Karpas-422 (cell line): Measurements from ENCODE around the gene CLIP2. TPM values are rescaled to one million over a fixed set of nuclear protein-coding genes. Genes with fewer than 3 reads are reported as not detected.
A peak's percentile ranks its signal among the peaks of the same experiment; 100 is the strongest.
"Not testable (repeated sequence)": the region's sequence is repeated elsewhere in the genome, so short reads cannot be mapped to it uniquely, and the experiment has no call there.

ENCODE experiments used
- DNase-seq: peaks from one replicate; pipeline ENCODE4 v3.0.0-alpha.2; 2015
- H2AFZ ChIP-seq: fragments of 200-600 bp; sonication (generic); 2 replicates; pipeline ENCODE4 v1.6.1; 2014; ENCODE audit warnings: antibody characterized with exemption, low read length, mixed read lengths
- H3K27ac ChIP-seq: fragments of 200-600 bp; sonication (generic); 2 replicates; pipeline ENCODE4 v1.5.1; 2014; ENCODE audit warnings: mild to moderate bottlenecking, low read length, moderate library complexity
- H3K27me3 ChIP-seq: fragments of 200-600 bp; sonication (generic); 2 replicates; pipeline ENCODE4 v1.6.1; 2014; ENCODE audit warnings: low read length, mixed read lengths
- H3K36me3 ChIP-seq: fragments of 200-600 bp; sonication (generic); 2 replicates; pipeline ENCODE4 v1.6.1; 2014; ENCODE audit warnings: low read length, mixed read lengths; ENCODE audit not compliant: insufficient read depth
- H3K4me1 ChIP-seq: fragments of 200-600 bp; sonication (generic); 2 replicates; pipeline ENCODE4 v1.6.1; 2014; ENCODE audit warnings: mild to moderate bottlenecking, low read length, mixed read lengths
- H3K4me2 ChIP-seq: fragments of 200-600 bp; sonication (generic); 2 replicates; pipeline ENCODE4 v1.6.1; 2014; ENCODE audit warnings: low read length, low read depth, mild to moderate bottlenecking; ENCODE audit not compliant: poor library complexity, severe bottlenecking
- H3K4me3 ChIP-seq: fragments of 200-600 bp; sonication (generic); 2 replicates; pipeline ENCODE4 v1.5.1; 2014; ENCODE audit warnings: mild to moderate bottlenecking, antibody characterized with exemption, low read length, mixed read lengths
- H3K79me2 ChIP-seq: fragments of 200-600 bp; sonication (generic); 2 replicates; pipeline ENCODE4 v1.6.1; 2014; ENCODE audit warnings: mild to moderate bottlenecking, low read length, mixed read lengths
- H3K9ac ChIP-seq: fragments of 200-600 bp; sonication (generic); 2 replicates; pipeline ENCODE4 v1.6.0; 2014; ENCODE audit warnings: low read length
- H3K9me2 ChIP-seq: fragments of 200-600 bp; sonication (generic), shearing (Covaris generic); replicated peaks from 2 replicates; pipeline ENCODE4 v1.6.0; 2014; ENCODE audit warnings: mild to moderate bottlenecking, low read length, moderate library complexity; ENCODE audit not compliant: insufficient read depth
- H3K9me3 ChIP-seq: fragments of 300-700, 200-600 bp; sonication (generic); 2 replicates; pipeline ENCODE4 v1.6.1; 2014; ENCODE audit warnings: low read length, mixed read lengths
- H4K20me1 ChIP-seq: fragments of 200-600 bp; sonication (generic); 2 replicates; pipeline ENCODE4 v1.6.1; 2014; ENCODE audit warnings: mild to moderate bottlenecking, antibody characterized with exemption, low read length, low read depth; ENCODE audit not compliant: insufficient read depth
- total RNA-seq: library from RNA; depleted of rRNA; stranded (reverse); fragments of >200 nt; shearing (Covaris generic); gene quantifications from 2 replicates; pipeline ENCODE4 v1.2.3, GENCODE V29; 2014; ENCODE audit warnings: low replicate concordance

The CLIP2 gene
- total RNA-seq, 1 experiment from 2014 or later, result not detected

DNA sequence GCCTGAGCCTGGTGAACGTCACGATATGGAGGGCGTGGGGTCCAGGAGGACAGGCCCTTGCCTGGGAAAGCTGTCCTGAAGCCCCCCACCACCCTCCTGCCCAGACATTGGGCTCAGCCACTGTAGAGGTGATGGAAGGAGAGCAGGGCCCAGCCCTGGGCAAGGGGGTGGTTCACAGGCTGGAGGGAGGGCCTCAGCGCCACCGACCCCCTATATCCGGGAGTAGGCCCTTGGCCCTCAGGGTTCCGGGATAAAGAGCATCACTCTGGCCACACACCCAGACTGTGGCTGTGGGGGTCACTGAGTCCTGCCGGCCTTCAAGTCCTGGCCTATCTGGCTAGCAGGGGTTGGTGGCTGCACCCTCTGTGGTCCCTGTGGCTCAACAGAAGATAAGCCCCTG, 109.2 kb downstream of the CLIP2 start:
- Histone ChIP-seq H3K27ac (no peak overlapping the region), H4K20me1 (no peaks in the 10 kb centered on the region), H3K79me2 (no peaks in the 10 kb centered on the region), H3K4me2 (no peak overlapping the region), H2AFZ (no peak overlapping the region), H3K9me2 (no peaks in the 10 kb centered on the region), H3K4me1 (no peaks in the 10 kb centered on the region), H3K9me3 (no peaks in the 10 kb centered on the region), H3K4me3 (no peak overlapping the region), H3K9ac (no peak overlapping the region), H3K27me3 (no peaks in the 10 kb centered on the region), H3K36me3 (no peaks in the 10 kb centered on the region)
- no peak for DNase-seq

DNA sequence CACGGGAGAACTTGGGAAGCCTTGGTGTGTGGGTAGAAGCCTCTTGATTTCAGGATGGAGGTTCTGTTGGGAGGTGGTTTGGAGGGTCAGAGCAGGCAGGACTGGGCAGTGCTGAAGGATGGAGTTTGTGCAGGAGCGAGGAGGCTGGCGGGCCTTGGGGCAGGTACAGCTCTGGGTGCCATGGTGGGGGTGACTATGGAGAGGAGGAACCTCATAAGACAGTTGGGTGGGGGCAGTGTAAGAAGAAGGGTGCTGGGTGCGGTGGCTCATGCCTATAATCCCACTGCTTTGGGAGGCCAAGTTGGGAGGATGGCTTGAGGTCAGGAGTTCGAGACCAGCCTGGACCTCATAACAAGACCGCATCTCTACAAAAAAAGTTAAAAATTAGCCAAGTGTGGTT, 109.8 kb downstream of the CLIP2 start:
- Histone ChIP-seq H2AFZ (no peak overlapping the region), H4K20me1 (no peaks in the 10 kb centered on the region), H3K4me3 (no peak overlapping the region), H3K27ac (no peak overlapping the region), H3K9ac (no peak overlapping the region), H3K27me3 (no peaks in the 10 kb centered on the region), H3K79me2 (no peaks in the 10 kb centered on the region), H3K9me2 (no peaks in the 10 kb centered on the region), H3K4me2 (no peak overlapping the region), H3K36me3 (no peaks in the 10 kb centered on the region), H3K9me3 (no peaks in the 10 kb centered on the region), H3K4me1 (no peaks in the 10 kb centered on the region)
- no peak for DNase-seq

DNA sequence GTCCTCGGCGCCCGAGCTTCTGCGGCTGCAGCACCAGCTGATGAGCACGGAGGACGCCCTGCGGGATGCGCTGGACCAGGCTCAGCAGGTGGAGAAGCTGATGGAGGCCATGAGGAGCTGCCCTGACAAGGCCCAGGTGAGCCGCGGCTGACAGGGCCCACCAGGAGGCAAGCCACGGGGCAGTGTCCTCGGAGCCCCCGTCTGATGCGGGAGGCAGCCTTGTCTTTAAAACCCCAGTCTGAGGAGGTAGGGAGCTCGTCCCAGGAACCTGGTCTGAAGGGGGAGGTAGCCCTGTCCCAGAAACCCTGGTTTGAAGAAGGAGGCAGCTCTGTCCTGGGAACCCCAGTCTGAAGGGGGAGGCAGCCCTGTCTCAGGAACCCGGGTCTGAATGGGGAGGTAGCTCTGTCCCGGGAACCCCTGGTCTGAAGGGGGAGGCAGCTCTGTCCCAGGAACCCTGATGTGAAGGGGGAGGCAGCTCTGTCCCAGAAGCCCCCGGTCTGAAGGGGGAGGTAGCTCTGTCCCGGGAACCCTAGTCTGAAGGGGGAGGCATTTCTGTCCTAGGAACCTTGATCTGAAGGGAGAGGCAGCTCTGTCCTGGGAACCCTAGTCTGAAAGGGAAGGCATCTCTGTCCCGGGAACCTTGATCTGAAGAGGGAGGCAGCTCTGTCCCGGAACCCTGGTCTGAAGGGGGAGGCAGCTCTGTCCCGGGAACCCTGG, 111.4 kb downstream of the CLIP2 start:
- Histone ChIP-seq H3K9ac (no peak overlapping the region), H3K79me2 (no peaks in the 10 kb centered on the region), H3K36me3 (no peaks in the 10 kb centered on the region), H3K27ac (no peak overlapping the region), H3K4me1 (no peaks in the 10 kb centered on the region), H3K27me3 (no peaks in the 10 kb centered on the region), H3K9me3 (no peaks in the 10 kb centered on the region), H2AFZ (no peak overlapping the region), H4K20me1 (no peaks in the 10 kb centered on the region), H3K4me3 (no peak overlapping the region), H3K4me2 (no peak overlapping the region), H3K9me2 (no peaks in the 10 kb centered on the region)
- no peak for DNase-seq

DNA sequence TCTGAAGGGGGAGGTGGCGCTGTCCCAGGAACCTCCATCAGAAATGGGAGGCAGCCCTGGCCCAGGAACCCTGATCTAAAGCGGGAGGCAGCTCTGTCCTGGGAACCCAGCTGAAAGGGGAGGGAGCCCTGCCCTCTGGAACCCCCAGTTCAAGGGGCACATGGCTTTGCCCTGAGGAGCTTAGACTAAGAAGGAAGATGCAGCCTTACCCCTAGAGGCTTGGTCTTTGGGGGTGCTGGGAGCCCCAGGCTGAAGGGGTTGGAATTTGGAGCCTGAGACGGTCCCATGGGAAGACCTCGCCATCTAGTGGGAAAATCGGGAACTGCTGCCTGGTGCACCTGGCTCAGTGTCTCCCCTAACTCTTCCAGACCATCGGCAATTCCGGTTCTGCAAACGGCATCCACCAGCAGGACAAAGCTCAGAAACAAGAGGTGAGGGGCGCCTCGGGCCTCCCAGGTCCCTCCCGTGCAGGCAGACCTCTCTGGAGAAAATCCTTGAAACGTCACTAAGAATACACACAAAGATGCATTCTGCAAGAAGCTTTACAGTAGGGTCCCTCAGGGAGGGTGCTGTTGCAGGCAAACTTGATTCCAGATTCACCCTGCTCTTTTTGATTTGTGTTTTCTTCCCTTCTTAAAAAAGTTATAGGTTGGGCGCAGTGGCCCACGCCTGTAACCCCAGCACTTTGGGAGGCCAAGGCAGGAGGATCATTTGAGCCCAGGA, 112.1 kb downstream of the CLIP2 start:
- no peaks in the 10 kb centered on the region for H3K36me3 ChIP-seq
- H3K9ac ChIP-seq, result no peak overlapping the region
- no peaks in the 10 kb centered on the region for H4K20me1 ChIP-seq
- no peaks in the 10 kb centered on the region for H3K79me2 ChIP-seq
- peak; percentile 91 for DNase-seq
- no peak overlapping the region for H3K27ac ChIP-seq
- no peaks in the 10 kb centered on the region for H3K9me3 ChIP-seq
- no peak overlapping the region for H3K4me3 ChIP-seq
- no peak overlapping the region for H2AFZ ChIP-seq
- no peaks in the 10 kb centered on the region for H3K4me1 ChIP-seq
- H3K27me3 ChIP-seq, result no peaks in the 10 kb centered on the region
- no peaks in the 10 kb centered on the region for H3K9me2 ChIP-seq
- no peak overlapping the region for H3K4me2 ChIP-seq

DNA sequence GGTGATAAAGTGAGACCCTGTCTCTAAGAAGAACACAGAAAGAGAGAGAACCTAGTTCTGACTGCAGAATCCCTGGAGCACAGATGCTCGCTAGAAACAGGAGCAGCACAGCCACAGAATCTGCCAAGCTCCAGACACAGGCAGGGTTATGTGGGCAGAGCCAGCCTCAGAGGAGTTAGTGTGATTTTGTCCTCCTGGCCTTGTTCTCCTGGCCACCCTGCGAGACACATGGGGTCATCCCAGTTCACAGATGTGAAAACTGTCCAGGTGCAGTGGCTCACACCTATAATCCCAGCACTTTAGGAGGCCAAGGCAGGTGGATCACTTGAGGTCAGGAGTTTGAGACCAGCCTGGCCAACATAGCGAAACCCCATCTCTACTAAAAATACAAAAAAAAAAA, 113.5 kb downstream of the CLIP2 start:
- H3K79me2 ChIP-seq, H3K9me3 ChIP-seq, H3K4me3 ChIP-seq, H3K36me3 ChIP-seq, H2AFZ ChIP-seq, H3K9me2 ChIP-seq, H3K27me3 ChIP-seq, DNase-seq, H3K4me1 ChIP-seq, H3K9ac ChIP-seq, H3K27ac ChIP-seq, H4K20me1 ChIP-seq, H3K4me2 ChIP-seq: not testable (repeated sequence)

DNA sequence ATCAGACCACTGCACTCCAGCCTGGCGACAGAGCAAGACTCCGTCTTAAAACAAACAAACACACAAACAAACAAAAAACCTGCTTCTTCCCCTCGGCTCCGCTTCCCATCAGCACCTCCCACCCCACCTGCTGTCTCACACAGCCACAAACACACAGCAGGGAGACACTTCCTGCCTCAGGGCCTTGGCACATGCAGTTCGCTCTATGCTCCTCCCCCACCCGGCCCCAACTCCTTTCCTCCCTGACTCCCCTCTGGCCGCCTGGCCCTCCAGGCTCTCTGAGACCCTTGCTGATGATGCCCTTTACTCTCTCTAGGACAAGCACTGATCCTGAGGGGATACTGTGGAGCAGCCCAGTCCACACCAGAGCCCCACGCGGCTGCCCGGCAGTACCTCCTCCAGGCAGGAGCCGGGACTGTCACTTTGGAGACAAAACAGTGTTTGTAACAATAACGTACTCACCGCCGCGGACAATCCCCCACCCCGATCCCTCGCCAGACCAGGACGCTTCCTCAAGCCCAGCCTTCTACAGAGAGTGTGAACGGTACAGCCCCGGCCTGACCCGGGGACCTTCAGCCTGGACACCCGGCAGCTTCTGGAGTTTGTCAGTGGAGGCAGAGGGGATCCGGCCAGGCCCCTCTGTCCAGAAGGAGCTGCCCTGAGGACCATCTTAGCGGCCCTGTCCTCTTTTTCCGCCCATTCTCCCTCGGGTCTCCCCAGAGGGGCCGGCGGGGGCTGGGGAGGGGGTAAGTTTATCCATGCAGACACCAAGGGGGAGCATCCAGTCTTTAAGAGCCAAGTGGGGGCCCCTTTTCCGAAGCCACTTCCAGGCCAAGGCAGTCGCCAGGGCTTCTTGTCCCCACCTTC, 114.5 kb downstream of the CLIP2 start:
- no peak overlapping the region for H3K4me2 ChIP-seq

DNA sequence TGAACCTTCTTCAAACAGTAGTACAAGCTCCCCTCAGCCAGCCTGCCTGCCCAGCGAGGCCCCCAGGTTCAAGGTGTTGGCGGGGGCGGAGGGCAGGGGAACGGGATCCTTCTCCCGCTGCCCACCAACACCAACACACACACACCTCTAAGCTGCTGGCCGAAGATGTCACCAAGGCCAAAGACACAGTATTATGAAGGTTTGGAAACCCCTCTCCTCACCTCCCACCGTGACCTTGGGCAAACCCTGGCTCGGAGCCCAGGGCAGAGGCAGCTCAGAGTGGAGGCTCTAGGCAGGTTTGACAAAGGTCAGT, 115.1 kb downstream of the CLIP2 start:
- Histone ChIP-seq H3K27me3 (no peaks in the 10 kb centered on the region), H3K4me3 (no peak overlapping the region)
- no peak for DNase-seq

More for the DNA sequence above, 114.5 kb downstream of the CLIP2 start:
- Histone ChIP-seq H3K27ac (no peak overlapping the region), H3K27me3 (no peaks in the 10 kb centered on the region), H3K4me3 (no peak overlapping the region), H4K20me1 (no peaks in the 10 kb centered on the region), H3K79me2 (no peaks in the 10 kb centered on the region), H3K4me1 (no peaks in the 10 kb centered on the region), H2AFZ (no peak overlapping the region), H3K9ac (no peak overlapping the region), H3K36me3 (no peaks in the 10 kb centered on the region), H3K9me2 (no peaks in the 10 kb centered on the region), H3K9me3 (no peaks in the 10 kb centered on the region)
- DNase-seq, result no peak

DNA sequence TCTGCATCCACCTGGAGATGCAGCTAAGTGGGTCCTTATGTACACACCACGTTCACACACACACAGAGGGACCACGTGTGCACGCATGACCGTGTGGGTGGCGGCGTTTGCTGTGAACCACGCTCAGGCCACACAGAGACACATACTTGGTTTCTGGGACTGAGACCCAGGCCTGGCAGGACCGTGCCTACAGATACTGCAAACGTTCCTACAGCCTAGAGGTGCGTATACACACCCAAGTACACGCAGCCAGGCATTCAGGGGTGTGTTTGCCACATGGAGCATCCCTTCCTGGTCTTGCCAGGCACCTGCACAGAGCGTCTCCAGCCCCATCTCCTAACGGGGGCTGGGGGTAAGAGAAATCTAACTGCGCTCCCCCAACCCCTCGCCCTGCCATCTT, 115.5 kb downstream of the CLIP2 start:
- H3K4me1 ChIP-seq, result no peaks in the 10 kb centered on the region
- no peaks in the 10 kb centered on the region for H3K27me3 ChIP-seq
- no peaks in the 10 kb centered on the region for H3K9me2 ChIP-seq
- H2AFZ ChIP-seq, result no peak overlapping the region
- H3K27ac ChIP-seq, result no peak overlapping the region
- H3K4me2 ChIP-seq, result no peak overlapping the region
- no peak overlapping the region for H3K9ac ChIP-seq
- DNase-seq, result no peak
- no peak overlapping the region for H3K4me3 ChIP-seq
- no peaks in the 10 kb centered on the region for H4K20me1 ChIP-seq
- H3K9me3 ChIP-seq, result no peaks in the 10 kb centered on the region
- H3K79me2 ChIP-seq, result no peaks in the 10 kb centered on the region
- H3K36me3 ChIP-seq, result no peaks in the 10 kb centered on the region

More for the DNA sequence above, 115.1 kb downstream of the CLIP2 start:
- Histone ChIP-seq H3K9me3 (no peaks in the 10 kb centered on the region), H4K20me1 (no peaks in the 10 kb centered on the region), H3K9me2 (no peaks in the 10 kb centered on the region), H3K4me2 (no peak overlapping the region), H2AFZ (no peak overlapping the region), H3K36me3 (no peaks in the 10 kb centered on the region), H3K4me1 (no peaks in the 10 kb centered on the region), H3K9ac (no peak overlapping the region), H3K79me2 (no peaks in the 10 kb centered on the region), H3K27ac (no peak overlapping the region)
